Measurements from ENCODE around the gene NR2F1-AS1.

NR2F1-AS1 gene

DNA sequence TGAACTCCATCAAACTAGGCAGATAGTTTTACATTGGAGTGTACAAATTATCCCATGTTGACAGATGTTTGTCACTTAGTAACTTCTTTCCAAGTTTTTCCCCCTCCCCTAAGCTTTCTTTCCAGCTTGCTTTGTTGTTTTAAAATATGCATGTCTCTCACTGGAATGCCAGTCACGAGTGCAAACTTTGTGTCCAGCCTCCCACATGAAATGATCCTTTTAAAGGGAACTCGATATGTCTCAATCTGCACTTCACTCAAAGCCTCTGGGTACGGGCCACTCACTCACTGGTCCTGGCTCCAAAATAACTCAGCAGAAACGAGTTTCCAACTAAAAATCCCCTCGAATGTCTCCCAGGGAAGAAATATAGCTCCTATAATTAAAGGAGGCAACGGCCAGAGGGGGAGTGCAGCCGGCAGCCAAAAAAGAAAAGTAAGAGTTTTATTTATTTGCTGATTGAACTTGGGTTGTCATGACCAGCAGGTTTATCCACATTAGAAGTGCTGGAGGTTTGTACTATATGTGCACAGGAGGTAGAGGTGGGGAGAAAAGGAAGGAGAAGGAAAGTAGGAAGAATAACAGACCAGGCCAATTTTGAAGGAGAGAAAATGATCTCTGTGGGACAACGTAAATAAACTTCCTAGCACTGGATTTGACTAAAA is 19.5 kb upstream of the NR2F1-AS1 start:
- no peak for ATAC-seq (replicated peaks; ENCODE audit: extremely low read depth, poor library complexity, severe bottlenecking)
- Mint-ChIP-seq H3K36me3 (ENCODE audit: insufficient read depth) (peaks cover 7% of the 10 kb centered on the region), H3K4me1 (peaks cover 16% of the 10 kb centered on the region), H3K9me3 (no peaks in the 10 kb centered on the region), H3K27me3 (no peaks in the 10 kb centered on the region), H3K4me3 (no peak overlapping the region), H3K27ac (ENCODE audit: low read depth) (no peak overlapping the region)
- no peak for DNase-seq (ENCODE audit: low spot score in 2 of 2)

DNA sequence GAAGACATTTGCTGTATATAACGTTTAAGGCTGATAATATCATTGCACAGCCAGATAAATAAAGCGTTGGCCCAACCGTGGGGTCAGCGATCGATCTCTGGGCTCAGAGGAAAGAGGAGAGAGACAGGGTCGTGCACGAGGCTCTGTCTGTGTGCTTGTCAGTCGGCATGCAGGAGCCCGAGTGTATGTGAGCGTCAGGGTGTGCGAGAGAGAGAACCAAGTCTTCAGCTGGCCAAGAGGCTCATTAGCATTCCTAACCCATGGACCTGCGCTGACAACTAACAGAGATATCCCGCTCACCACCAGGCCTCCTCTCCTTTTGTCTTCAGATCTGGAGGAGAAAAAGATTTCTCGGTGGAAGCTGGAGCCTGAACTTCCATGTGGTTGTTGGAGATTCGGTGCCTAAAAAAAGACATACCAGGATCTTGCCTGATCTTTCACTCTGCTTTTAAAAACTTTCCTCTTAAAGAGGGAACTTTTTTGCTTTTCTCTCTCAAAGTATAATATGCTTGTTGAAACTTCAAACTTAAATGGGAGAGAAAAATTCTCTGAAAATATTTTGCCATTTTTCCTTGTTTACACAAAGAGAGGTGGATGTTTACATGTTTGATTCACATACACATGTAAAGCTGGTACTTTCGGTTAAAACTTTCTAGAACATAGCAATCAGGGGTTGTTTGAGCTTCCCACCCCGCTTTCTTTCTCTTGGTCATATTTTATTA is 18.5 kb upstream of the NR2F1-AS1 start:
- H3K27me3 Mint-ChIP-seq, result no peaks in the 10 kb centered on the region
- H3K9me3 Mint-ChIP-seq, result no peaks in the 10 kb centered on the region
- H3K4me1 Mint-ChIP-seq, result peaks cover 12% of the 10 kb centered on the region
- H3K4me3 Mint-ChIP-seq, result no peak overlapping the region
- H3K27ac Mint-ChIP-seq (ENCODE audit: low read depth), result no peak overlapping the region
- H3K36me3 Mint-ChIP-seq (ENCODE audit: insufficient read depth), result peaks cover 8% of the 10 kb centered on the region
- DNase-seq (ENCODE audit: low spot score in 2 of 2) (no peak), ATAC-seq (replicated peaks; ENCODE audit: extremely low read depth, poor library complexity, severe bottlenecking) (no peak)

DNA sequence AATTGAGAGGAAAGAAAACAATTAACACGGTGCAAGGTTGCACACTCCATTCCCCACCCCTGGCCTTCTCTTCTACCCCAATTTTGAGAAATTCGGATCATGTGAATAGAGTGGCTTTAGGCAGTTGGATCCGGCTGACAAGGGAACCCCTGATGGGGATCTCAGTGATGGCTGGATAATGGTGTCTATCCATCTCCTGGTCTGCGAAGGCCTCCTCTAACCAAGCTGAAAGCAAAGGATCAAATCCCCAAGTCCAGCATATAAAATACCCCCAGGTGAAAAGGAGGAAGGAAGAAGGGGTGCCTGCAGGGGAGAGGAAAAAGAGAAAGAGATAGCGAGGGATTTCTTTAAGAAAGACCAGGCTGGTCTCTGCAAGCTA is 18.0 kb upstream of the NR2F1-AS1 start:
- Mint-ChIP-seq H3K27ac (ENCODE audit: low read depth) (no peak overlapping the region), H3K27me3 (no peaks in the 10 kb centered on the region), H3K4me3 (no peak overlapping the region), H3K4me1 (peaks cover 10% of the 10 kb centered on the region), H3K36me3 (ENCODE audit: insufficient read depth) (peaks cover 8% of the 10 kb centered on the region), H3K9me3 (no peaks in the 10 kb centered on the region)
- no peak for DNase-seq (ENCODE audit: low spot score in 2 of 2)
- no peak for ATAC-seq (replicated peaks; ENCODE audit: extremely low read depth, poor library complexity, severe bottlenecking)

DNA sequence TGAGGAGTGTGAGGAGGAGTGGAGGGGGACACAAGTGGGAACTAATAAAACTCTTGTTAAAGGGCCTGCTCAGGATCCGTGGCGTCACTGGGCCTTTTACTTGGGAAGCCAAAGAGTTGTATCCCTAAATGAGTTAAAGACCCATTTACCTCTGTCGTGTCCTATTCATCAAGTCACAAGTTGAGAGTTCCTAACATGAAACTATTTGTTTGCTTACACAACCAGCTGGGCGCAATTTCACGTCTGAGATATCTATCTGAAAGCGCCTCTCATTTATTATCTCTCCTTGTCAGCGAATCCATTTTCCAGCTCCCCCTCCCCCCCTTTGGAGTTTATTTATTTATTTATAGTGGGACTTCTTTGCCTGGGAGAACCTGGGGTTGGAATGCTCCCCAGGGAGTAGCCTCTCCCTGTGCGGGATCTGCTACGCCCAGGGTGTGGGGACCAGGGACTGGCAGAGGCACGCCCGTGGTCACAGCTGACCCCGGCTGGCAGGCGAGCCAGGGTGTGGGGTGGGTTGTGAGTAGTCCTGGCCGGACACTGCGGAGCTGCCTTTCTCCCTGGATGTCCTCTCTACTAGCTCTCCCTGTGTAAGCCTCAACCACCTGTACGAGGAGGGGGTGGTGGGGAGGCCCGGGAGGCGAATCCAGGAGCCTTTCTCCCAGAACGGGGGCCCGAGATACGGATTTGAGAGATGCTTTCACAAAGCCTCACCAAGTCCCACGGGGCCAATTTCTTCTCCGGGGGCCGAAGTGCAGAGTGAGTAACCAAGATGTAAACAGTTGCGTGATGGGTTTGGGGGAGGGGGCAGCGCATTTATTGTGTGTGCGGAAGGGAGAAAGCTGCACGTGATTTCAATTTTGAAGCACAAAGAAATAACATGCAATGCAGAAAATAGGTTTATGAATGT is 17.3 kb upstream of the NR2F1-AS1 start:
- DNase-seq (ENCODE audit: low spot score in 2 of 2) (no peak), ATAC-seq (replicated peaks; ENCODE audit: extremely low read depth, poor library complexity, severe bottlenecking) (no peak)
- Mint-ChIP-seq H3K9me3 (no peaks in the 10 kb centered on the region), H3K36me3 (ENCODE audit: insufficient read depth) (peaks cover 6% of the 10 kb centered on the region), H3K27ac (ENCODE audit: low read depth) (no peak overlapping the region), H3K27me3 (no peaks in the 10 kb centered on the region), H3K4me3 (no peak overlapping the region), H3K4me1 (peaks cover 10% of the 10 kb centered on the region)

DNA sequence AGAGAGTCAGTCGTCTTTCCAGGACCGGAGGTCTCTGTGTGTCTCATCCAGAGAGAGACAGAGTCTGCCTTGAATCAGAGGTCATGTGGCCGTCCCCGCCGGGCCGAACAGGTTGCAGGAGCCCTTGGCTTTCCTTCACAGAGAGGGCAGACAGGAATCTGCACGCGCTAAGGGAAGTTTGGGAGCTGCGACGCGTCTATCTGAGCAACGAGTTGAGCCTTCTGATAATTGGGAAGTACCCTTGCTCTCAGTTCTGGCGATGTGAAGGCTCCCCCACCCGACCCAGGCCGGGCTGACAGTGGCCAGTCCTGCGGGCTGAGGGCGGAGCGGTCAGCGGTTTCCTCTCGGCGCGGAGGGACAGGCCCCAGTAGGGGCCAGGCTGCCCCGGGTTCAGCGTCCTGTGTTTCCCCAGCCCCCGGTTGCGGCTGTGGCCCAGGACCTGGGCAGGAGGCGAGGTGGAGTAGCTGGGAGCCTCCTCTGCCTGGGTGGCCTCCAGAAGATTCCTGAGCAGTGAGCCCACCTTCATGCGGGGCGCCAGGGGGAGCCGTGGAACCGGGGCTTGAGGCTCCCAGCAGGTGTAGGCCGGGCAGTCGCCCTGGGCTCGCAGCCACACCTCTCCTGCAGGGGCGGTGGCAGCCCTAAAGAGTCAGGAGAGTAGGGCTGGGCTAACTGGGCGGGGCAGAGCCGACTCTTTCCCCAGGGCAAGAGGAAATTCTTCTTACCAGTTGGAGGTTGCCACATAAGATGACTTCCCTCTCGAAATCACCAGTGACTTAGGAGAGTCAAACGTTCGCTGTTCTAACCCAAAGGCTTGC is 15.9 kb upstream of the NR2F1-AS1 start:
- Mint-ChIP-seq H3K27ac (ENCODE audit: low read depth) (no peak overlapping the region), H3K36me3 (ENCODE audit: insufficient read depth) (peaks cover 6% of the 10 kb centered on the region), H3K4me1 (peaks cover 10% of the 10 kb centered on the region), H3K9me3 (no peaks in the 10 kb centered on the region), H3K4me3 (no peak overlapping the region), H3K27me3 (no peaks in the 10 kb centered on the region)
- DNase-seq (ENCODE audit: low spot score in 2 of 2) (no peak), ATAC-seq (replicated peaks; ENCODE audit: extremely low read depth, poor library complexity, severe bottlenecking) (peak; percentile 19)

DNA sequence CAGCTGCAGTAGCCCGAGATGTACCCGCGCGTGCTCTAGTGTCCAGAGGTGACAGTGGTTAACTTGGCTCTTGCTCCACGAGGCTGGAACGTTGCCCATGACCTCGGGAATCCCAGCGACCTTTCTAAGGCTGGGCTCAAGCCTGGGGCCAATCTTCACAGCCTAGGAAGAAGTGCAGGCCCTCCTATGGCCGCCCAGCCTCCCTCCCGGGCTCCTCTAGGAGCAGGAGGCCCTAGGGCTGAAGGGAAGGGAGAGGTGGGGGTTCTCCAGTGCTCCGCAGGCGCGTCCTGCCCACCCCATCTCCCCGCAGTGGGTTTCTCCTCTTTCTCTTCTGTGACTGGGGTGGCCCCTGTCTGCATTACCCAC is 15.3 kb upstream of the NR2F1-AS1 start:
- Mint-ChIP-seq H3K27me3 (no peaks in the 10 kb centered on the region), H3K36me3 (ENCODE audit: insufficient read depth) (peaks cover 4% of the 10 kb centered on the region), H3K27ac (ENCODE audit: low read depth) (no peak overlapping the region), H3K4me3 (no peak overlapping the region), H3K4me1 (peaks cover 10% of the 10 kb centered on the region), H3K9me3 (no peaks in the 10 kb centered on the region)
- DNase-seq (ENCODE audit: low spot score in 2 of 2), result no peak
- no peak for ATAC-seq (replicated peaks; ENCODE audit: extremely low read depth, poor library complexity, severe bottlenecking)

- H3K27ac Mint-ChIP-seq (ENCODE audit: low read depth), result no peak overlapping the region
- H3K4me3 Mint-ChIP-seq, result peak overlapping the region; percentile 36
- H3K27me3 Mint-ChIP-seq, result no peaks in the 10 kb centered on the region
- no peaks in the 10 kb centered on the region for H3K9me3 Mint-ChIP-seq
- peaks cover 4% of the 10 kb centered on the region for H3K36me3 Mint-ChIP-seq (ENCODE audit: insufficient read depth)
- ATAC-seq (replicated peaks; ENCODE audit: extremely low read depth, poor library complexity, severe bottlenecking), result no peak
- peaks cover 10% of the 10 kb centered on the region for H3K4me1 Mint-ChIP-seq
- no peak for DNase-seq (ENCODE audit: low spot score in 2 of 2)
Observed at GRCh38 chr5:93595420-93596147, 14.6 kb upstream of the NR2F1-AS1 start.

GRCh38 chr5:93594591-93595419 is 13.8 kb upstream of the NR2F1-AS1 start:
- Mint-ChIP-seq H3K27ac (ENCODE audit: low read depth) (no peak overlapping the region), H3K36me3 (ENCODE audit: insufficient read depth) (peaks cover 4% of the 10 kb centered on the region), H3K9me3 (no peaks in the 10 kb centered on the region), H3K4me1 (peaks cover 10% of the 10 kb centered on the region), H3K27me3 (no peaks in the 10 kb centered on the region), H3K4me3 (peak overlapping the region; percentile 36)
- DNase-seq (ENCODE audit: low spot score in 2 of 2), result no peak
- no peak for ATAC-seq (replicated peaks; ENCODE audit: extremely low read depth, poor library complexity, severe bottlenecking)

GRCh38 chr5:93593476-93594131 is 12.6 kb upstream of the NR2F1-AS1 start:
- no peak overlapping the region for H3K4me3 Mint-ChIP-seq
- DNase-seq (ENCODE audit: low spot score in 2 of 2) (no peak), ATAC-seq (replicated peaks; ENCODE audit: extremely low read depth, poor library complexity, severe bottlenecking) (no peak)
- H3K4me1 Mint-ChIP-seq, result peaks cover 10% of the 10 kb centered on the region
- no peak overlapping the region for H3K27ac Mint-ChIP-seq (ENCODE audit: low read depth)
- peaks cover 7% of the 10 kb centered on the region for H3K36me3 Mint-ChIP-seq (ENCODE audit: insufficient read depth)
- H3K27me3 Mint-ChIP-seq, result no peaks in the 10 kb centered on the region
- no peaks in the 10 kb centered on the region for H3K9me3 Mint-ChIP-seq

- no peak for ATAC-seq (replicated peaks; ENCODE audit: extremely low read depth, poor library complexity, severe bottlenecking)
- no peak for DNase-seq (ENCODE audit: low spot score in 2 of 2)
- Mint-ChIP-seq H3K36me3 (ENCODE audit: insufficient read depth) (peaks cover 7% of the 10 kb centered on the region), H3K4me1 (peaks cover 12% of the 10 kb centered on the region), H3K4me3 (no peak overlapping the region), H3K27ac (ENCODE audit: low read depth) (no peak overlapping the region), H3K27me3 (no peaks in the 10 kb centered on the region), H3K9me3 (no peaks in the 10 kb centered on the region)
Observed at GRCh38 chr5:93592883-93593282, 11.9 kb upstream of the NR2F1-AS1 start.

Data from central memory CD8-positive, alpha-beta T cell (primary cell).